Adrenal gland (tissue), 5 donors: Measurements from ENCODE around the gene THOC3.
"Not testable (repeated sequence)": the region's sequence is repeated elsewhere in the genome, so short reads cannot be mapped to it uniquely, and the experiment has no call there.

Experiments used
- POLR2A ChIP-seq, 2 donors: fragments of 450-650 bp; IDR thresholded peaks; one replicate each; pipeline ENCODE4 v1.6.1; 2017; ENCODE audit warnings: antibody characterized with exemption in 2 of 2, mild to moderate bottlenecking in 2 of 2, moderate library complexity in 1 of 2
- TF ChIP-seq, protein P1 (sequence below), 6 experiments: fragments of 450-650 bp in 4 of 6; fragments of 200-600 bp in 2 of 6; sonication (generic) in 1 of 6; IDR thresholded peaks; 1 replicate in 5 of 6; 2 replicates in 1 of 6; pipeline versions ENCODE4 v1.5.1 to v1.8.0; 2016 to 2021; ENCODE audit warnings: antibody characterized with exemption in 6 of 6, mild to moderate bottlenecking in 2 of 6, moderate library complexity in 1 of 6
- donor health status: DM: no; HTN: no; CAD: no.

DNA sequence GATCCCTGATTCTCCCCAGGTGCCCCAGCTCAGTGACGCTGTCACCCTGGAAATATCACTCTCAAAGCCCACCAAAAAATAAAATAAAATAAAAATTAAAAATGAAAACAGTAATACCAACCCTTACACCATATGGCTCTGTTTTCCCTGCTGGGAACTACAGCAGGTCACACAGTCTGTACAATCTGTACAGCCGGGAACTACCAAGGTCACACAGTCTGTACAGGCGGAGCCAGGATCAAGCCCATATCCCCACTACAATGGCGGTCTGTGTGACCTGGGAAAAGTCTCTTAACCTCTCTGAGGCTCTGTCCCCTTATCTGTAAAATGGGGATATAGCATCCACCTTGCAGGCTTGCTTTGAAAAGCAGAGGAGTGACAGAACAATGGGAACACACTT, 29.4 kb upstream of the THOC3 start:
- TF ChIP-seq POLR2A (IDR thresholded peaks at IDR 0.05), result not testable (repeated sequence)
- TF ChIP-seq, protein P1, sequence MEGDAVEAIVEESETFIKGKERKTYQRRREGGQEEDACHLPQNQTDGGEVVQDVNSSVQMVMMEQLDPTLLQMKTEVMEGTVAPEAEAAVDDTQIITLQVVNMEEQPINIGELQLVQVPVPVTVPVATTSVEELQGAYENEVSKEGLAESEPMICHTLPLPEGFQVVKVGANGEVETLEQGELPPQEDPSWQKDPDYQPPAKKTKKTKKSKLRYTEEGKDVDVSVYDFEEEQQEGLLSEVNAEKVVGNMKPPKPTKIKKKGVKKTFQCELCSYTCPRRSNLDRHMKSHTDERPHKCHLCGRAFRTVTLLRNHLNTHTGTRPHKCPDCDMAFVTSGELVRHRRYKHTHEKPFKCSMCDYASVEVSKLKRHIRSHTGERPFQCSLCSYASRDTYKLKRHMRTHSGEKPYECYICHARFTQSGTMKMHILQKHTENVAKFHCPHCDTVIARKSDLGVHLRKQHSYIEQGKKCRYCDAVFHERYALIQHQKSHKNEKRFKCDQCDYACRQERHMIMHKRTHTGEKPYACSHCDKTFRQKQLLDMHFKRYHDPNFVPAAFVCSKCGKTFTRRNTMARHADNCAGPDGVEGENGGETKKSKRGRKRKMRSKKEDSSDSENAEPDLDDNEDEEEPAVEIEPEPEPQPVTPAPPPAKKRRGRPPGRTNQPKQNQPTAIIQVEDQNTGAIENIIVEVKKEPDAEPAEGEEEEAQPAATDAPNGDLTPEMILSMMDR (IDR thresholded peaks at IDR 0.05), result not testable (repeated sequence)
